Small intestine (tissue), 7 donors: Measurements from ENCODE around the gene LPAR1. TPM values are rescaled to one million over a fixed set of nuclear protein-coding genes. Genes with fewer than 3 reads are reported as not detected.
A peak's percentile ranks its signal among the peaks of the same experiment; 100 is the strongest.

ENCODE experiments used
- DNase-seq, 2 donors: peaks; one replicate each; pipeline versions ENCODE4 v3.0.0 to v3.0.0-alpha.2; 2013
- FAIRE-seq: peaks from 2 replicates; lab custom pipeline; 2012; peaks lifted over from hg19 to GRCh38; lab: Jason Lieb, UNC
- H3K27ac ChIP-seq, 3 donors: one replicate each; pipeline ENCODE4 v1.5.1; 2013; ENCODE audit warnings: low read length in 2 of 3, mild to moderate bottlenecking in 2 of 3, control low read depth in 1 of 3, inconsistent platforms in 1 of 3, low read depth in 1 of 3, moderate library complexity in 1 of 3
- H3K27me3 ChIP-seq, 3 donors: one replicate each; pipeline ENCODE4 v1.6.1; 2013; ENCODE audit warnings: low read length in 3 of 3, inconsistent platforms in 1 of 3; ENCODE audit not compliant: control insufficient read depth in 3 of 3, insufficient read depth in 3 of 3
- H3K36me3 ChIP-seq, 3 donors: one replicate each; pipeline ENCODE4 v1.6.1; 2013; ENCODE audit warnings: low read length in 3 of 3, inconsistent platforms in 1 of 3, low read depth in 1 of 3, mild to moderate bottlenecking in 1 of 3, moderate library complexity in 1 of 3; ENCODE audit not compliant: control insufficient read depth in 3 of 3, insufficient read depth in 2 of 3
- H3K4me1 ChIP-seq, 3 donors: one replicate each; pipeline ENCODE4 v1.6.1; 2013; ENCODE audit warnings: low read length in 2 of 3, inconsistent platforms in 1 of 3, low read depth in 1 of 3, mild to moderate bottlenecking in 1 of 3, moderate library complexity in 1 of 3; ENCODE audit not compliant: control insufficient read depth in 3 of 3, insufficient read depth in 2 of 3
- H3K4me3 ChIP-seq, 3 donors: one replicate each; pipeline ENCODE4 v1.5.1; 2013; ENCODE audit warnings: low read length in 3 of 3, control low read depth in 1 of 3, inconsistent platforms in 1 of 3, low read depth in 1 of 3, mild to moderate bottlenecking in 1 of 3, moderate library complexity in 1 of 3
- H3K9me3 ChIP-seq, 2 donors: one replicate each; pipeline ENCODE4 v1.6.1; 2013; ENCODE audit warnings: low read depth in 1 of 2, low read length in 1 of 2; ENCODE audit not compliant: control insufficient read depth in 2 of 2, insufficient read depth in 1 of 2
- WGBS, 3 donors: extraction: QIAGEN DNeasy Blood & Tissue Kit; methylation state at CpG; one replicate each; pipeline ENCODE4 v1.1.7; 2013; 5-methylcytosine and 5-hydroxymethylcytosine counted together
- polyA plus RNA-seq, 4 donors: library from polyadenylated mRNA; stranded (reverse) in 3 of 4; unstranded in 1 of 4; fragments of 200-250 nt in 3 of 4; fragments of 120-200 nt in 1 of 4; gene quantifications; one replicate each; pipeline versions ENCODE4 v1.2.1 to v1.2.3, GENCODE V29; 2013
- donor health status: healthy with polysubstance abuse.
- donor health status: control.
- donor health status: control.
- donor health status: Bipolar disorder and iron deficiency.
- donor health status: healthy.

The LPAR1 gene
- polyA plus RNA-seq, 4 donors: 7.4 to 15.7 (median 11.4) TPM

DNA sequence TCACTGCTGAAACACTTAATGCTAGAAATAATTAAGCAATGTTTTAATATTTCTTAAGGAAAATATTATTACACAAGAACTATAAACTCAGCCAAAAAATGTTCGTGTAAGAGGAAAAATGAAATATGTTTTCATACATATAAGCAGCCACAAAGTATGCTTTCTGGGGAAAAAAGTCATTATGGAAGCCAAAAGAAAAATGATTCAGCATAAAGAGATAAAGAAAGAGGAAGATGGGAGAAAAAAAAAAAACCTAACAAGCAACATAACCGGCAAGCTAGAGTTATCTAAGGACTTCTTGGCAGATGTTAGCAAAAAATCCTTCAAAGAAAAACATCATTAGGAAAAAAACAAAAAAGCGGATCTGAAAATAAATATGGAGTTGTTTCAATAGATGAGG lies 190.6 kb downstream of the LPAR1 start:
- 30 to 65% (median 42%) methylated on average over 3 of the region's 3 CpGs for WGBS, 3 donors
- no peaks in the 10 kb centered on the region for H3K36me3 ChIP-seq
- H3K4me3 ChIP-seq: no peak overlapping the region
- DNase-seq: no peak
- no peak for FAIRE-seq
- H3K27me3 ChIP-seq: no peaks in the 10 kb centered on the region
- H3K9me3 ChIP-seq: no peaks in the 10 kb centered on the region
- H3K4me1 ChIP-seq: no peaks in the 10 kb centered on the region
- no peak overlapping the region for H3K27ac ChIP-seq

- 88 to 92% (median 91%) methylated on average over 2 of the region's 2 CpGs for WGBS, 3 donors
- no peaks in the 10 kb centered on the region for H3K36me3 ChIP-seq
- DNase-seq: no peak
- no peaks in the 10 kb centered on the region for H3K27me3 ChIP-seq
- no peak overlapping the region for H3K27ac ChIP-seq
- no peaks in the 10 kb centered on the region for H3K9me3 ChIP-seq
- no peak overlapping the region for H3K4me3 ChIP-seq
- no peak for FAIRE-seq
- H3K4me1 ChIP-seq: no peaks in the 10 kb centered on the region
Measured at GRCh38 chr9:110846215-110846614, 192.1 kb downstream of the LPAR1 start.

GRCh38 chr9:110844121-110844520 lies 194.1 kb downstream of the LPAR1 start:
- Histone ChIP-seq H3K4me1 (no peaks in the 10 kb centered on the region), H3K27me3 (no peaks in the 10 kb centered on the region), H3K9me3 (no peaks in the 10 kb centered on the region), H3K4me3 (no peak overlapping the region), H3K27ac (no peak overlapping the region), H3K36me3 (no peaks in the 10 kb centered on the region)
- DNase-seq (no peak), FAIRE-seq (no peak)
- 81 to 83% (median 83%) methylated on average over 1 of the region's 1 CpG for WGBS, 3 donors

DNA sequence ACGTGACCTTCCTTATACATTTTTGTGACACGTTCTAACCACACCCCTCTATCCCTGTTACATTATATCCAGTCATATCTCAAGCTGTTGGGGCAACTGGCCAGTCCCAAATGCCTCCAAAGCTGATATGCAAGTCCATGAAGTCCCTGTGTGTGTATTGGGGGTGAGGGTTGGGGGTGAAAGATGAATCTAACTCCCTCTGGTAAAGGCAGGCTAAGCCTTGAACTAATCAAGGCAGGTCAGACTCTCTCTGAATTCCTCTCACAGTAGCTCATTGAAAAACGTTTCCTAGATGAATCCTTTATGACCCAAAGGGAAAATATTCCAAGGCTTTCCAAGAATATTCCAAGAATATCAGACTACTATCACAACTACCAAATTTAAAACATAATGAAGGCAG lies 195.3 kb downstream of the LPAR1 start:
- no peak for DNase-seq
- Histone ChIP-seq H3K36me3 (no peaks in the 10 kb centered on the region), H3K4me1 (no peaks in the 10 kb centered on the region), H3K9me3 (no peaks in the 10 kb centered on the region), H3K27me3 (no peaks in the 10 kb centered on the region), H3K27ac (no peak overlapping the region), H3K4me3 (no peak overlapping the region)
- WGBS, 3 donors: 25 to 52% (median 40%) methylated on average over 3 of the region's 3 CpGs
- FAIRE-seq: no peak

GRCh38 chr9:110842169-110842568 lies 196.1 kb downstream of the LPAR1 start:
- WGBS, 3 donors: 45 to 78% (median 51%) methylated on average over 9 of the region's 9 CpGs
- no peak for FAIRE-seq
- Histone ChIP-seq H3K4me3 (no peak overlapping the region), H3K27ac (no peak overlapping the region), H3K36me3 (no peaks in the 10 kb centered on the region), H3K9me3 (no peaks in the 10 kb centered on the region), H3K27me3 (no peaks in the 10 kb centered on the region), H3K4me1 (no peaks in the 10 kb centered on the region)
- DNase-seq: peak; percentile 33 to 47

DNA sequence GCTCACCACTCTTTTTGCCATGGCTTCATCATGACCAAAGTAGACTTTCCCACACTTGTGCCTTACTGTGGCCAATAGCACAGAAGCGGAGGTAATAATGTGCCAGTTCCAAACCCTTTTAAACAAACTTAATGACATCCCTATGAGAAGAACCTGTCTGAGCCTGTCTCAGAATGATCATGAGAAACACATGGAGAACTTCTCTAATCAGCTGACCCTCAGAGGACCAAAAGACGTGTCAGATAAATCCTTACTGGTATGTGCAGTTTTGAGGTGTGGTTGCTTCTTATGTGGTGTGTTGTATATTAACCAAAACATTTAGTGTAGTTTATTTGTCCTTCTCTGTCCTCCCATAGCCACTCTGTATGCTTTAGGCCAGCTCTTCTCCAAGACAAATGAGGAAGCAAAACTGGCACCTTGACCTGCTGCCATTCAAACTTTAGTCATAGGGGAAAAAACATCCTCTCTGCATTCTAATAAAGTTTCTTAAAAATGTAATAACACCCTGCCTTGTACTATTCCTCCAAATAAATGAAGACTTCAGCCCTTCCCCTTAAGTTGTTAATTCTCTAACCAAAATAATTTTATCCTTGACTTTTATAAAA lies 200.8 kb downstream of the LPAR1 start:
- no peak for FAIRE-seq
- no peak overlapping the region for H3K4me3 ChIP-seq
- no peak for DNase-seq
- no peaks in the 10 kb centered on the region for H3K4me1 ChIP-seq
- no peaks in the 10 kb centered on the region for H3K27me3 ChIP-seq
- no peaks in the 10 kb centered on the region for H3K36me3 ChIP-seq
- no peaks in the 10 kb centered on the region for H3K9me3 ChIP-seq
- 77 to 84% (median 82%) methylated on average over 2 of the region's 2 CpGs for WGBS, 3 donors
- H3K27ac ChIP-seq: no peak overlapping the region

DNA sequence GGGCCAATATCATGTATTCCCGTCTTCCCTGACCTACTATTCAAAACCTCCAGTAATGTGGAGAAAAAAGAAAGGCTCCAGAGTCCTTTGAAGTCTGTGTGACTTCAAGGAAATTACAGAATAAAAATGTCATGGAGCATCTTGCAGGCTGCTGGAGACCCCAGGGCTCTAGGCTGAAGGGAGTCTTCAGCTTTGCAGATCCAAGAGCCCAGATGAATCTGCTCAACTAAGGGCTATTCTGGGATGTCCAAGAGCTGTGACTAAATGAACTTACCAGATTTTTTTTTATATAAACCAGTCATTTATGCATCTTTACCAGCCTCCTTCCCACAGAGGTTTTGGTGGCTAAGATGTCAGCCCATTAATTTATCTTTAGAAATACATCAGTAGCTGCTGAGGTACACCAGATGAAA lies 202.4 kb downstream of the LPAR1 start:
- Histone ChIP-seq H3K4me1 (no peaks in the 10 kb centered on the region), H3K36me3 (no peaks in the 10 kb centered on the region), H3K27me3 (no peaks in the 10 kb centered on the region), H3K27ac (no peak overlapping the region), H3K4me3 (no peak overlapping the region), H3K9me3 (no peaks in the 10 kb centered on the region)
- DNase-seq: no peak
- 80 to 89% (median 81%) methylated on average over 1 of the region's 1 CpG for WGBS, 3 donors
- FAIRE-seq: no peak

DNA sequence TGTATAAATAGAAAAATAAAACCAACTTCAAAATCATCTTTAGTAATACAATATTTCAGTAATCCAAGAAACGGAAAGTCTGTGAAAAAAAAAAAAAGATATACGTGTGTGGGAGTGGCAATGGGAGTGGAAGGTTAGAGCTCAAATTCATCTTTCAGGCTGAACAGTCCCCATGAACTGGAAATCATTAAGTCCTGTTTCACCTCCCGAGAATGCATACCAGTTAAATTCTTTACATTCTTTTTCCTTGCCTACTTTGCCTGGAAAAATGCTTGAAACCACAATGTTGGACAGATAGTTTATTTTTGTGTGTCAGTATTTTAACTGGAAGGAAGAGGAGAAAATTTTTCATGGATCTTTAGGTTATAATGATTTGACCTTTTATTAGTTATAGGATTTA lies 202.9 kb downstream of the LPAR1 start:
- Histone ChIP-seq H3K4me1 (no peaks in the 10 kb centered on the region), H3K27ac (no peak overlapping the region), H3K4me3 (no peak overlapping the region), H3K36me3 (no peaks in the 10 kb centered on the region), H3K9me3 (no peaks in the 10 kb centered on the region), H3K27me3 (no peaks in the 10 kb centered on the region)
- DNase-seq (no peak), FAIRE-seq (no peak)
- 57 to 73% (median 65%) methylated on average over 3 of the region's 3 CpGs for WGBS, 3 donors

- no peaks in the 10 kb centered on the region for H3K36me3 ChIP-seq
- WGBS, 3 donors: 47 to 61% (median 50%) methylated on average over 3 of the region's 3 CpGs
- no peaks in the 10 kb centered on the region for H3K9me3 ChIP-seq
- H3K4me3 ChIP-seq: no peak overlapping the region
- no peak overlapping the region for H3K27ac ChIP-seq
- DNase-seq: no peak
- no peaks in the 10 kb centered on the region for H3K4me1 ChIP-seq
- no peak for FAIRE-seq
- no peaks in the 10 kb centered on the region for H3K27me3 ChIP-seq
Measured at GRCh38 chr9:110832926-110833325, 205.3 kb downstream of the LPAR1 start.
